OCI-M2 (cell line): Measurements from ENCODE around the gene UACA.
"Not testable (repeated sequence)": the region's sequence is repeated elsewhere in the genome, so short reads cannot be mapped to it uniquely, and the experiment has no call there.

ENCODE experiments used
- DNase-seq: peaks from one replicate; lab custom pipeline; 2025; ENCODE audit not compliant: unreplicated experiment; lab: John Stamatoyannopoulos, UW

UACA gene

GRCh38 chr15:70669006-70669602 is 94.3 kb downstream of the UACA start:
- no peak for DNase-seq

DNA sequence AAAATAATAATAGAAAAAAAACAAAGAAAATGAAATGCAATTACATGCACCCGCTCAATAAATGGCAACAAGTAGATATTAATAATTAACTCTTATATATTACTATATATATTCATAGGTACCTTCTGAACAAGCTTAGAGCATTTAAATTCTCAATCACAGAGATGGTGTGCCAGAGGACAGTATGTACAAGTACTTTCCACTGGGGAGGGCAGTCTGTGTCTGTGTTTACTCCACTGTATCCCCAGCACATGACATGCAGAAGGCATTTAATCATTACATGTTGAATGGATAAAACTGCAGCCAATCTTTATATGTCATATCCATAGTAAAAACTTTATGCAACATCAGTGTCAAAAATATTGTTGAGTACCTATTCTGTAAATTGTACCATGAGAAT is 97.8 kb downstream of the UACA start:
- no peak for DNase-seq

DNA sequence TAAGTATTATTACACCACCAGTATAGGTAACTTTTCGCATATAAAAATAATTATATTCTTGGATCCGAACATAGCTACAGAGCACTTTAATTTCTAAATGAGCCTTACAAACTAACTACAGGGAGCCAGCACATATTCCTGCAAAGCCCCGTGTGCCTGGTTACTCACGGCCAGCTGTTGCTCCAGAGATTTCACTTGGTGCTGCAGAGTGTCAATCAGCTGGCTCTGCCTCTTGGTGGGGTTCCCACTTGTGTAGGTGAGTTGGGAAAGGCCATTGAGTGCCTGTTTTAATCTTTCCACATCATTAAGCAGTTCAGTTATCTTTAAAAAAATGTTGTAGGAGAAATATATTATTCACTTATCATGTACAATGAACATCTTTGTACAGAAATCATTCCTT is 98.9 kb downstream of the UACA start:
- DNase-seq: no peak

DNA sequence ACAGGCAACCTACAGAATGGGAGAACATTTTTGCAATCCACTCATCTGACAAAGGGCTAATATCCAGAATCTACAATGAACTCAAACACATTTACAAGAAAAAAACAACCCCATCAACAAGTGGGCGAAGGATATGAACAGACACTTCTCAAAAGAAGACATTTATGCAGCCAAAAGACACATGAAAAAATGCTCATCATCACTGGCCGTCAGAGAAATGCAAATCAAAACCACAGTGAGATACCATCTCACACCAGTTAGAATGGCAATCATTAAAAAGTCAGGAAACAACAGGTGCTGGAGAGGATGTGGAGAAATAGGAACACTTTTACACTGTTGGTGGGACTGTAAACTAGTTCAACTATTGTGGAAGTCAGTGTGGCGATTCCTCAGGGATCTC is 100.3 kb downstream of the UACA start:
- DNase-seq: not testable (repeated sequence)

GRCh38 chr15:70659662-70660061 is 103.7 kb downstream of the UACA start:
- DNase-seq: no peak

DNA sequence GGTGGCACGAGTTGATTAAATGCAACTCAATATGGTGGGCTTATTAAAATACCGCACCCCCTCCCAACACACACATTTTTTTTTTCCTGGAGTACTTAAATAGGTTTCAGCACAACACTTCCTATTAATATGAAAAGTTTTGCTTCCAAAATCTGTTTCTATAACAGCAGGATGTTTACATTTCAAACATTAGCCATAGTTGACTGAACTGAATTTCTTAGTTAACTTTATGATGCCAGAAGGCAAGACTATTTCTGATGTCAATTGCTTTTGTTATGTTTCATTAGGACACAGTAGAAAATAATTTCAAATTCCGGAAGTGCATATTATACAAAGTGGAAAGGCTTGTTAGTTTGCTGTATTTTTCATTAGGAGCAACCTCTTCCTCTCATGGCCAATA is 104.7 kb downstream of the UACA start:
- DNase-seq: no peak

DNA sequence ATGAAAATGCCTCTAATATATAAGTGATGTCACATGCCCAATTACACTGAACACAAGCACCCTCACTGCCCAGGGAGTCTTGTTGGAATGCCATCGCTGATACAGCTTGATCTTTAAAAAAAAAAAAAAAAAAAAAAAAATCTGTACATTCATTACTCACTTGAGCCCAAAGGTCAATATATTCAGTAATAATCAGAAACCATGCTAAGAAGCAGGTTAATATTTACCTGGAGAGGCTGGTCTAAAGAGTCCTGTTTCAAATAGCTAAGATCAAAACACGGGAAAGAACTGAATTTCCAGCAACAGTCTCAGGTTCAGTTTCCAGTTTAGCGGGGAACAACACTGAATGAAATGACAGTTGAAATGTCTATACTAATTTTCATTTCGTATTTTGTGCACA is 109.9 kb downstream of the UACA start:
- no peak for DNase-seq

DNA sequence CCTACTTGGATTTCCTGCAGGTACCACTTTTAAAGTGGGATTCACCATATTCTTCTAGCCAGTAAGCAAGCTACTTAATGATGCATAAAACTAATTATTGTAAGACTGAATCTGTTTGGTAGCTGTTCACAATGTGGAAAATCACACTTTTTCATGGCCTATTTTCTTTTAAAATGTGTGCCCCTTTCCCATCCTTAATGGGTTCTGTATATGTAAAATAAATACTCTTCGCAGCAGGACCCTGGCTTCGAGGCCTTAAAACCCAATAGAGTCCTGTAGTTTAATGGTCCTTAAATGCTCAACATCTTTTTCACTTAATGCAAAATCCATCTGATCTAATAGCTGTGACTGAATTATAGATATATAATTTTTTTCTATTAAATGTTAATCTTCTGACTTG is 111.0 kb downstream of the UACA start:
- no peak for DNase-seq

DNA sequence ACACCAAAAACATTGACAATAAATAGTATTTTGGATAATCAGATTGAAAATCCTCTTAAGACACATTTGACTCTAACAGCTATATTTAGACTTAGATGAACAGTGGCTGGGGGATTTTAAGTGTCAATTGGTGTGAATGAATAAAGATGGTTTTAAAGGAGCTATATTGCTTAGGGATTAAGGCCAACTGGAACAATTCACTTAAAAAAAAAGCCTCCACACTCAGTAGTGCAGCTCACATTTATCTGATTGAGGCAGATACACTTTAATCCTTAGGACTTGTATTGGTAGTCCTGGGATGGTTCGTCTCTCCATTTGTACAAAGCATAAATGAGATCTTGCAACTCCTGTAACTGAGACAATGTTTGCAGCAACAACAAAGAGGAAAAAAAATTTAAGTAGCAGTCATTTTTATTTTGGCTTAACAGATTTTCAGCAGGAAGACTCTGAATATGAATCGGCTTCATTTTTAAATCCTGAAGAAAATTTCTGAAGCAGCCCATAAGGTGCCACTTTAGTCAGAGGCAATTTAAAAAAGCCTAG is 112.0 kb downstream of the UACA start:
- no peak for DNase-seq

DNA sequence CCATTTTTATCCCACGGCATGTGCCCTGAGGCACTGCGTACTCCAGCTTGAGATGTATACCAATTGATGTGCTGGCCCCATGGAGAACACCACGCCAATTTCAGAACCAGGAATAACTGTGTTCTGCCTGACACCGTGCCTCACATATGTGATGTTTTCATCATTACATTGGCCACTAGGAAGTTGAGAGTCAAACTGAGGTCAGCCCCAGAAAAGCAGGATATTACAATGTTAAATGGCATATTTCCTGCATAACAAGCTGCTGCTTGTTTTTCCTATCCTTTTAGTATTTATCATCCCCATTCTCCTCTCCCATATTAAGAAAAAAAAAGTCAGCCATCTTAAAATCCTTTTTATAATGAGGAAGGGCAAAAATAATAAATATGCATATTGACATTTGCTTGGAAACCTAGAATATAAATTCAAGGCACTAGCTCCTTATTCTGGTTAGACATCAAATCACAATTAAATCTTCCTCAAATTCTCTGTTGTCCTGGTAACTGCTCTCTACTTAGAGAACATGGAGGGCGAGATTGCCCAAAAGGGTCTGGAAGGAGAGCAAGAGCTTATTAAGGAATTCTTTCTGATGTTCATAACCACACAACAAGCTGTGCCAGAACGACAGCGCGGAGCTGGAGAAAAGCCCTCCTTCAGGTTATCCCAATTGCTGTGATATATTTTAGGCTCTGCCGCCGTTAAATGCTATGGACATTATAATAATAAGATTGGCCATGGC is 112.6 kb downstream of the UACA start:
- DNase-seq: no peak

DNA sequence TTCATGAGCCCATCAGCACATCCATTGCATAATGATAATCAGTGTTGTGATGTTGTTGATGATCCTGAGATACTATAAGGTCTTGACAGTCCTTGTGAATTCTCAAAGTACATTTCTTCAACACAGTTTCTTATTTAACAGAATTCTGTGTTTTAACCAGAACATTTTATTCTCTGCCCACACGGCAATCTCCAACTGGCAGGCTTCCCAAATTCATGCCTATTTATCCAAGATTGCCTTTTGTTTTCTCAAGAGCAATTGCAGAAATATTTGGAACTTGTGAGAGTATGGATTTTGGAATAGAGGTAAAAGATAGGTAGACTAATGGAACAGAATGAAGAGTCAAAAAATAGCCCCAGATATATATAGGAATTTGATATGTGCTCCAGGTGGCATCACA is 116.0 kb downstream of the UACA start:
- DNase-seq: no peak

DNA sequence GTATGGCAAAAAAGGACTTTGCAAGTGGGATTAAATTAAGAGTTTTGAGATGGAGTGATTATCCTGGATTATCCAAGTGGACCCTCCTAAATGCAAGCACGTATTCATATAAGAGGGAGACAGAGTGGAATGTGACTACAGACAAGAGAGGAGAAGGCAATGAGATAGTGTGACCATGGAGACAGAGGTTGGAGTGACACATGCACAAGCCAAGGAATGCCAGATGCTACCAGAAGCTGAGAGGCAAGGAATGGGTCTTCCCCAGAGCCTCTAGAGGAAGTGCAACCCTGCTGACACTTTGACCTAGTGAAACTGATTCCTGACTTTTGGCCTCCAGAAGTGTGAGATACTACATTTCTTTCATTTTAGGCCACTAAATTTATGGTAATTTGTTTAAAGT is 117.2 kb downstream of the UACA start:
- no peak for DNase-seq

- no peak for DNase-seq
These were observed 119.6 kb downstream of the UACA start for GRCh38 chr15:70643783-70644125.

- DNase-seq: no peak
These were observed 120.1 kb downstream of the UACA start for GRCh38 chr15:70643106-70643782.

- no peak for DNase-seq
These were observed 126.7 kb downstream of the UACA start for GRCh38 chr15:70636540-70637165.

GRCh38 chr15:70635895-70636294 is 127.5 kb downstream of the UACA start:
- DNase-seq: no peak

DNA sequence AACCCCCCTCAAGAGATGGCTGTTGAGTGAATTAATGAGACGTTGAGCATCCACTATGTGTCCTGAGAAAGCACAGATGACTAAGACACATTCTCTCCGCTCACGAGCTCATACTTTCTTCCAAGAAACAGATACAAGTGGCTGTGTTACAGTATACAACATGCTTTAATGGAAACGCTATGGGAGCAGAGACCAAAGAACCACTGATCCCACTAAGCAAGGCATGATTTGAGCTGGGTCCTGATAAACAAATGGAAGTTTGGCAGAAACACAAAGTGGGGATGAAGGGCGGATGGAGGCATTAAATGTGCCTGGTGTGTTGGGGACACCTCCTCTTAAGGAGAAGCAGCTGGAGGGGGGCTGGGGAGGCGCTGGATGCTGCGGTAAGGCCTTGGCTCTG is 129.4 kb downstream of the UACA start:
- no peak for DNase-seq

DNA sequence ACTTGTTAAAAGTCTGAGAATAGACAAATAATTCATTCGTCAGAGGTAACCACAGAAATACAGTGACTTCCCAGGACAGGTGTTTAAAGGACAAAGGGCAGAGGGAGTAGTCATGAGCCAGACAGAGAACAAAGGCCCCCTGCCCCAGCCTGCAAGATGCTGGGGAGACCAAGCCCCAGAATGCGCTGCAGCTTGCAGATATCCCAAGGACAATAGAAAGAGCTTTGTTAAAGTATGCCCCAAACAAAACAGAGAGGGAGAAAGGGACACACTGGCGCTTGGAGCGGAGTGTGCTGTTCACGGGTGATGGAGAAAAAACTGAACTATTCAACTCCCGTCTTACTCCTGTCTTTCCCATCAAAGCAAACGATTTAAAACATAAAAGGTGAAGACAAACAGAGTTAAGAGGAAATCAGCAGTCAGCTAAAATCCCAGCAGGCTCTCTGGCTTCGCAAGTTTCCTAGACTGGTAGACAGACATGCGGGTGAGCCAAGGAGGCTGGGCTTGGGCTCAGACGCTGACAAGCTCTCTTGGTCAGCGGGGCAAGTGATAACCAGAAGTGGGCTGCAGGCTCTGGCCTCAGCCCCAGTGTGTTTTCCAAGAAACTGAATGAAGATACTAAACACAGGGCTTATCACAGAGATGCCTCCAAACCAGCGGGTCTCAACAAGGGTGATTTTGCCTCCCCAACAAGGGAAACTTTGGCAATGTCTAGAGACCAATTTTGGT is 130.1 kb downstream of the UACA start:
- DNase-seq: no peak

- DNase-seq: no peak
These were observed 130.8 kb downstream of the UACA start for GRCh38 chr15:70632491-70633102.

GRCh38 chr15:70632079-70632478 is 131.3 kb downstream of the UACA start:
- DNase-seq: no peak
